DOHH2 (cell line): ENCODE data around the gene SCAMP4.

ENCODE experiments used
- CTCF ChIP-seq: fragments of 200-600 bp; sonication (generic); IDR thresholded peaks from one replicate; pipeline ENCODE4 v1.5.1; 2014; ENCODE audit warnings: antibody characterized with exemption, mild to moderate bottlenecking, low read depth, low read length; ENCODE audit not compliant: poor library complexity, severe bottlenecking
- EZH2phosphoT487 ChIP-seq: fragments of 200-600 bp; sonication (generic); IDR thresholded peaks from 2 replicates; pipeline ENCODE4 v1.6.1; 2017; ENCODE audit warnings: borderline replicate concordance, mild to moderate bottlenecking, antibody characterized with exemption, low read length, moderate library complexity, mixed read lengths

GRCh38 chr19:1883784-1884183 is 21.4 kb upstream of the SCAMP4 start:
- TF ChIP-seq CTCF (no peak), EZH2phosphoT487 (no peak)
